ENCODE measurements around the gene MSLN.
"Not testable (repeated sequence)": the region's sequence is repeated elsewhere in the genome, so short reads cannot be mapped to it uniquely, and the experiment has no call there.

DNA sequence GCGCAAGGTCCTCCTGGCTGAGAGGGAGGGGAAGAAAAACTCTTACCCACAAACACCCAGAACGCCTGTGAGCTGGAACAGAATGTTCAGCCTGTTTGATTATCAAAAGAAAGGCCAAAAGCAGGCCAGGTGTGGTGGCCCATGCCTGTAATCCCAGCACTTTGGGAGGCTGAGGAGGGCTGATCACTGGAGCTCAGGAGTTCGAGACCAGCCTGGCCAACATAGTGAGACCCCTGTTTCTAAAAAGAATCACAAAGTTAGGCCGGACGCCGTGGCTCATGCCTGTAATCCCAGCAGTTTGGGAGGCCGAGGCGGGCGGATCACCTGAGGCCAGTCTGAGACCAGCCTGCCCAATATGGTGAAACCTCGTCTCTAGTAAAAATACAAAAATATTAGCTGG, 15.8 kb downstream of the MSLN start:
- not testable (repeated sequence) for TF ChIP-seq DMBX1 (CRISPR knock-in tag; IDR thresholded peaks at IDR 0.05; ENCODE audit: borderline replicate concordance); ZC3H11A (IDR thresholded peaks at IDR 0.05; ENCODE audit: low read depth, low read length); ZNF282 (CRISPR knock-in tag; IDR thresholded peaks at IDR 0.05); ZNF134 (CRISPR knock-in tag; conservative IDR thresholded peaks at IDR 0.05); HNRNPUL1 (IDR thresholded peaks at IDR 0.05; ENCODE audit: low read length); TCF7L2 (IDR thresholded peaks at IDR 0.05; ENCODE audit: low read depth, low read length)
- TF ChIP-seq, protein P1, sequence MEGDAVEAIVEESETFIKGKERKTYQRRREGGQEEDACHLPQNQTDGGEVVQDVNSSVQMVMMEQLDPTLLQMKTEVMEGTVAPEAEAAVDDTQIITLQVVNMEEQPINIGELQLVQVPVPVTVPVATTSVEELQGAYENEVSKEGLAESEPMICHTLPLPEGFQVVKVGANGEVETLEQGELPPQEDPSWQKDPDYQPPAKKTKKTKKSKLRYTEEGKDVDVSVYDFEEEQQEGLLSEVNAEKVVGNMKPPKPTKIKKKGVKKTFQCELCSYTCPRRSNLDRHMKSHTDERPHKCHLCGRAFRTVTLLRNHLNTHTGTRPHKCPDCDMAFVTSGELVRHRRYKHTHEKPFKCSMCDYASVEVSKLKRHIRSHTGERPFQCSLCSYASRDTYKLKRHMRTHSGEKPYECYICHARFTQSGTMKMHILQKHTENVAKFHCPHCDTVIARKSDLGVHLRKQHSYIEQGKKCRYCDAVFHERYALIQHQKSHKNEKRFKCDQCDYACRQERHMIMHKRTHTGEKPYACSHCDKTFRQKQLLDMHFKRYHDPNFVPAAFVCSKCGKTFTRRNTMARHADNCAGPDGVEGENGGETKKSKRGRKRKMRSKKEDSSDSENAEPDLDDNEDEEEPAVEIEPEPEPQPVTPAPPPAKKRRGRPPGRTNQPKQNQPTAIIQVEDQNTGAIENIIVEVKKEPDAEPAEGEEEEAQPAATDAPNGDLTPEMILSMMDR (IDR thresholded peaks at IDR 0.05 in 2 of 3, conservative IDR thresholded peaks at IDR 0.05 in 1 of 3; ENCODE audit: insufficient read depth in 2 of 3, low read depth in 1 of 3, low read length in 3 of 3), result not testable (repeated sequence)
